IMR-90 (cell line): ENCODE results near the gene TMED3. TPM values are rescaled to one million over a fixed set of nuclear protein-coding genes. Genes with fewer than 3 reads are reported as not detected.

Source experiments
- ATAC-seq: fragments of 200-7000 bp; cut with Tn5 transposase; 2 replicates; pipeline ENCODE4 v1.9.1; 2020; ENCODE audit warnings: low read depth, mild to moderate bottlenecking, moderate library complexity
- BruUV-seq: library from RNA; stranded (reverse); fragments of 400-500 nt; replicated peaks from 2 replicates; lab custom pipeline; 2021; lab: Mats Ljungman, UMichigan
- CTCF ChIA-PET: fragments of 300-600 bp; formaldehyde crosslinking; extraction: SDS; loops from one replicate; lab custom pipeline; 2021; ENCODE audit warnings: antibody characterized with exemption; lab: Yijun Ruan, JAX
- POLR2A ChIA-PET: fragments of 300-600 bp; sonication (Branson Sonifier 250); formaldehyde crosslinking; loops from one replicate; lab custom pipeline; 2022; ENCODE audit warnings: antibody characterized with exemption; ENCODE audit not compliant: unreplicated experiment; lab: Charles Lee
- DNase-seq: peaks from one replicate; pipeline ENCODE4 v3.0.0; 2013
- H2AFZ ChIP-seq: replicated peaks from 2 replicates; pipeline ENCODE3; 2013; ENCODE audit warnings: low read length, mild to moderate bottlenecking; ENCODE audit not compliant: poor library complexity
- H2AK5ac ChIP-seq: 2 replicates; pipeline ENCODE4 v1.6.1; 2013; ENCODE audit warnings: low read depth, low read length, inconsistent platforms
- H2AK9ac ChIP-seq: replicated peaks from 2 replicates; pipeline ENCODE3; 2013; ENCODE audit warnings: mild to moderate bottlenecking, low read depth, low read length, moderate library complexity; ENCODE audit not compliant: poor library complexity
- H2BK120ac ChIP-seq: 2 replicates; pipeline ENCODE4 v1.6.1; 2013; ENCODE audit warnings: low read depth, low read length, inconsistent platforms
- H2BK15ac ChIP-seq: 3 replicates; pipeline ENCODE4 v1.6.1; 2013; ENCODE audit warnings: low read depth, low read length, inconsistent platforms
- H2BK20ac ChIP-seq: 2 replicates; pipeline ENCODE4 v1.6.1; 2013; ENCODE audit warnings: low read depth, mild to moderate bottlenecking, inconsistent platforms, low read length, moderate library complexity
- H2BK5ac ChIP-seq: 2 replicates; pipeline ENCODE4 v1.6.1; 2013; ENCODE audit warnings: mild to moderate bottlenecking, low read depth, low read length, inconsistent platforms; ENCODE audit not compliant: poor library complexity, severe bottlenecking
- H3K14ac ChIP-seq: replicated peaks from 2 replicates; pipeline ENCODE4 v1.6.1; 2013; ENCODE audit warnings: low read depth, low read length, inconsistent platforms
- H3K18ac ChIP-seq: 2 replicates; pipeline ENCODE4 v1.6.1; 2013; ENCODE audit warnings: low read depth, low read length, control low read depth
- H3K23ac ChIP-seq: 2 replicates; pipeline ENCODE4 v1.6.1; 2013; ENCODE audit warnings: low read depth, low read length, inconsistent platforms
- H3K27ac ChIP-seq: 2 replicates; pipeline ENCODE4 v1.5.1; 2013; ENCODE audit warnings: mild to moderate bottlenecking, control low read depth, low read length; ENCODE audit not compliant: insufficient read depth
- H3K27me3 ChIP-seq: 2 replicates; pipeline ENCODE4 v1.6.1; 2013; ENCODE audit warnings: low read length; ENCODE audit not compliant: control insufficient read depth, insufficient read depth
- H3K36me3 ChIP-seq: 2 replicates; pipeline ENCODE4 v1.6.1; 2013; ENCODE audit warnings: low read length, mixed read lengths; ENCODE audit not compliant: control insufficient read depth, insufficient read depth
- H3K4ac ChIP-seq: 2 replicates; pipeline ENCODE4 v1.6.1; 2013; ENCODE audit warnings: low read depth, low read length, inconsistent platforms
- H3K4me1 ChIP-seq: 2 replicates; pipeline ENCODE4 v1.6.1; 2013; ENCODE audit warnings: low read length, mixed read lengths; ENCODE audit not compliant: control insufficient read depth, insufficient read depth
- H3K4me2 ChIP-seq: 2 replicates; pipeline ENCODE4 v1.6.1; 2013; ENCODE audit warnings: low read depth, mild to moderate bottlenecking, control low read depth, low read length, moderate library complexity
- H3K4me3 ChIP-seq: 2 replicates; pipeline ENCODE4 v1.5.1; 2013; ENCODE audit warnings: low read depth, mild to moderate bottlenecking, control low read depth, low read length, moderate library complexity; ENCODE audit not compliant: insufficient read depth
- H3K56ac ChIP-seq: 2 replicates; pipeline ENCODE4 v1.6.1; 2013; ENCODE audit warnings: low read length, inconsistent platforms; ENCODE audit not compliant: insufficient read depth; ENCODE audit errors: extremely low read depth
- H3K79me1 ChIP-seq, 2 experiments: 2 replicates each; pipeline ENCODE4 v1.6.1; 2013; ENCODE audit warnings: low read length in 2 of 2, inconsistent platforms in 1 of 2, low read depth in 1 of 2
- H3K9ac ChIP-seq: 2 replicates; pipeline ENCODE4 v1.6.1; 2013; ENCODE audit warnings: low read depth, low read length, control low read depth
- H3K9me1 ChIP-seq: 2 replicates; pipeline ENCODE4 v1.6.1; 2013; ENCODE audit warnings: low read length, inconsistent platforms; ENCODE audit not compliant: insufficient read depth
- H3K9me3 ChIP-seq: 2 replicates; pipeline ENCODE4 v1.6.1; 2013; ENCODE audit warnings: low read length; ENCODE audit not compliant: control insufficient read depth, insufficient read depth
- H4K20me1 ChIP-seq: 2 replicates; pipeline ENCODE4 v1.6.1; 2013; ENCODE audit warnings: low read length, inconsistent platforms; ENCODE audit not compliant: insufficient read depth
- H4K5ac ChIP-seq: 2 replicates; pipeline ENCODE4 v1.6.1; 2013; ENCODE audit warnings: mild to moderate bottlenecking, low read depth, low read length, control low read depth
- H4K8ac ChIP-seq, 2 experiments: 2 replicates each; pipeline ENCODE4 v1.6.1; 2013; ENCODE audit warnings: low read depth in 2 of 2, low read length in 2 of 2, control low read depth in 1 of 2, inconsistent platforms in 1 of 2
- H4K91ac ChIP-seq: 2 replicates; pipeline ENCODE4 v1.6.1; 2013; ENCODE audit warnings: low read depth, low read length, inconsistent platforms; ENCODE audit not compliant: insufficient read depth
- BHLHE40 ChIP-seq: fragments of 150-350 bp; IDR thresholded peaks from 2 replicates; pipeline ENCODE4 v1.6.1; 2016; ENCODE audit warnings: mild to moderate bottlenecking, low read depth, low read length
- CEBPB ChIP-seq: IDR thresholded peaks from 2 replicates; pipeline ENCODE4 v1.6.1; 2012; ENCODE audit warnings: low read depth, low read length, improper control_type of control experiment
- CHD1 ChIP-seq: IDR thresholded peaks from 2 replicates; pipeline ENCODE4 v1.6.1; 2012; ENCODE audit warnings: low read depth, low read length, improper control_type of control experiment
- CTCF ChIP-seq: conservative IDR thresholded peaks from 2 replicates; pipeline ENCODE4 v1.5.1; 2012; ENCODE audit warnings: mild to moderate bottlenecking, low read depth, low read length, improper control_type of control experiment
- ELK1 ChIP-seq: fragments of 150-350 bp; IDR thresholded peaks from 2 replicates; pipeline ENCODE4 v1.6.1; 2016; ENCODE audit warnings: low read depth, mild to moderate bottlenecking, low read length, moderate library complexity, borderline replicate concordance
- FOS ChIP-seq: fragments of 150-350 bp; IDR thresholded peaks from 2 replicates; pipeline ENCODE4 v1.6.1; 2016; ENCODE audit warnings: low read depth, low read length
- MAFK ChIP-seq: IDR thresholded peaks from 2 replicates; pipeline ENCODE4 v1.6.1; 2012; ENCODE audit warnings: low read depth, low read length, improper control_type of control experiment
- MAZ ChIP-seq: IDR thresholded peaks from 2 replicates; pipeline ENCODE4 v1.6.1; 2012; ENCODE audit warnings: low read depth, mild to moderate bottlenecking, low read length, improper control_type of control experiment, moderate library complexity, borderline replicate concordance
- MXI1 ChIP-seq: IDR thresholded peaks from 2 replicates; pipeline ENCODE4 v1.6.1; 2012; ENCODE audit warnings: low read depth, mild to moderate bottlenecking, low read length, moderate library complexity, borderline replicate concordance
- NFE2L2 ChIP-seq: fragments of 150-350 bp; IDR thresholded peaks from 2 replicates; pipeline ENCODE4 v1.6.1; 2016; ENCODE audit warnings: low read depth, mild to moderate bottlenecking, low read length
- POLR2A ChIP-seq: IDR thresholded peaks from 2 replicates; pipeline ENCODE4 v1.6.1; 2012; ENCODE audit warnings: mild to moderate bottlenecking, low read depth, low read length
- RAD21 ChIP-seq: IDR thresholded peaks from 2 replicates; pipeline ENCODE4 v1.6.1; 2012; ENCODE audit warnings: low read length, improper control_type of control experiment
- RCOR1 ChIP-seq: IDR thresholded peaks from 2 replicates; pipeline ENCODE4 v1.6.1; 2012; ENCODE audit warnings: mild to moderate bottlenecking, low read length, improper control_type of control experiment; ENCODE audit not compliant: insufficient replicate concordance
- RFX5 ChIP-seq: IDR thresholded peaks from 2 replicates; pipeline ENCODE4 v1.8.0; 2012; ENCODE audit warnings: low read depth, mild to moderate bottlenecking, low read length, moderate library complexity
- SMC3 ChIP-seq: fragments of 150-350 bp; IDR thresholded peaks from 2 replicates; pipeline ENCODE4 v1.6.1; 2016; ENCODE audit warnings: low read depth, mild to moderate bottlenecking, antibody characterized with exemption, low read length, moderate library complexity
- USF2 ChIP-seq: fragments of 150-350 bp; IDR thresholded peaks from 2 replicates; pipeline ENCODE4 v1.6.1; 2017; ENCODE audit warnings: mild to moderate bottlenecking, antibody characterized with exemption, low read length, low read depth
- WGBS, 2 experiments: methylation state at CpG; one replicate each; pipeline versions ENCODE4 v1.1.5 to v1.1.7; 2013; ENCODE audit warnings: missing lambda C conversion rate in 2 of 2; ENCODE audit not compliant: insufficient read length in 1 of 2; ENCODE audit errors: extremely low coverage in 2 of 2; 5-methylcytosine and 5-hydroxymethylcytosine counted together
- dilution Hi-C: fragments of 300-500 bp; cut with HindIII; formaldehyde crosslinking; loops from one replicate; pipeline ENCODE4 v1.14.3; 2018; ENCODE audit warnings: low sequenced_read_pairs; ENCODE audit not compliant: unreplicated experiment
- in situ Hi-C: fragments of 300-500 bp; cut with MboI; formaldehyde crosslinking; loops from 3 replicates; pipeline ENCODE4 v1.14.3; 2019; ENCODE audit warnings: low sequenced_read_pairs, inconsistent platforms, mixed read lengths
- intact Hi-C: fragments of 100-400 bp; cut with micrococcal nuclease; formaldehyde crosslinking; loops from 2 replicates; pipeline ENCODE4 v1.10.0; 2022
- polyA plus RNA-seq, 3 experiments: library from polyadenylated mRNA; depleted of rRNA; stranded (reverse); fragments of >200 nt; gene quantifications; 2 replicates each; pipeline ENCODE4 v1.2.3, GENCODE V29; 2012; ENCODE audit warnings: low replicate concordance in 1 of 3
- total RNA-seq: library from RNA; depleted of rRNA; stranded (reverse); fragments of >200 nt; gene quantifications from 2 replicates; pipeline ENCODE4 v1.2.3, GENCODE V29; 2012

The TMED3 gene
- total and polyA plus RNA-seq, 2 of the 4 experiments (the other 2 are of a cell fraction) = 170 to 237 TPM

- peaks cover 40 to 56% of the 10 kb centered on the region in 2 experiments for H3K79me1 ChIP-seq
- no peak overlapping the region for H2BK15ac ChIP-seq
Measured at GRCh38 chr15:79321876-79322275, 11.0 kb downstream of the TMED3 start.

More at GRCh38 chr15:79321876-79322275, 11.0 kb downstream of the TMED3 start:
- CTCF ChIA-PET = no interaction called here
- Histone ChIP-seq H3K27ac (no peak overlapping the region), H3K56ac (no peak overlapping the region), H2BK5ac (no peak overlapping the region), H4K20me1 (peaks cover 39% of the 10 kb centered on the region), H4K8ac (no peak overlapping the region), H3K36me3 (peaks cover 59% of the 10 kb centered on the region), H2BK120ac (no peak overlapping the region), H4K5ac (no peak overlapping the region), H3K4ac (no peak overlapping the region), H2AFZ (no peak overlapping the region), H2AK5ac (no peak overlapping the region), H3K4me2 (no peak overlapping the region), H3K4me3 (no peak overlapping the region), H3K4me1 (no peaks in the 10 kb centered on the region), H2AK9ac (no peak overlapping the region), H3K18ac (no peak overlapping the region), H2BK20ac (no peak overlapping the region), H3K9me3 (no peaks in the 10 kb centered on the region), H3K27me3 (no peaks in the 10 kb centered on the region), H3K9ac (no peak overlapping the region), H3K23ac (no peak overlapping the region), H3K9me1 (peaks cover 13% of the 10 kb centered on the region), H4K91ac (no peak overlapping the region), H3K14ac (no peak overlapping the region)
- DNase-seq (no peak), ATAC-seq (no peak)
- POLR2A ChIA-PET = no interaction called here
- intact Hi-C loops (no loop called here), dilution Hi-C loops (no loop called here), in situ Hi-C loops (no loop called here)
- WGBS, 2 experiments = 91% methylated on average over 12 of the region's 14 CpGs; no CpG with 5 or more reads in 1 of the 2 experiments
- BruUV-seq = no TSS peak
- TF ChIP-seq FOS (no peak), MXI1 (no peak), BHLHE40 (no peak), USF2 (no peak), MAFK (no peak), CHD1 (no peak), MAZ (no peak), NFE2L2 (no peak), POLR2A (no peak), SMC3 (no peak), CEBPB (no peak), RCOR1 (no peak), RFX5 (no peak), RAD21 (no peak), CTCF (no peak), ELK1 (no peak)
